Stimulated activated CD4-positive, alpha-beta T cell treated with anti-CD3 and anti-CD28 coated beads, Interleukin-4, amount 100 ng/mL, for 4 hours (primary cell): ENCODE results near the gene CNR2.
"Not testable (repeated sequence)": the region's sequence is repeated elsewhere in the genome, so short reads cannot be mapped to it uniquely, and the experiment has no call there.

Source experiments
- DNase-seq, 2 experiments: peaks; one replicate each; pipeline ENCODE4 v3.0.0-alpha.2; 2020

Gene CNR2

GRCh38 chr1:23827717-23828116 is 85.4 kb downstream of the CNR2 start:
- DNase-seq: no peak

DNA sequence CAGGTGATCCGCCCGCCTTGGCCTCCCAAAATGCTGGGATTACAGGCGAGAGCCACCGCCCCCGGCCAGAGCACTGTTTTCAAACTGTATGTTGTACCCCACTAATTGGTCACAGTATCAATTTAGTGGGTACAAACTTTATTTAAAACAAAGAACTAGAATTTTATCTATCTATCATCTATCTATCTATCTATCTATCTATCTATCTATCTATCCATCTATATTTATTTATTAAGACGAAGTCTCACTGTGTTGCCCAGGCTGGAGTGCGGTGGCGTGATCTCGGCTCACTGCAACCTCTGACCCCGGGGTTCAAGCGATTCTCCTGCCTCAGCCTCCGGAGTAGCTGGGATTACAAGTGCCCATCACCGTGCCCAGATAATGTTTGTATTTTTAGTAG is 86.6 kb downstream of the CNR2 start:
- not testable (repeated sequence) for DNase-seq

- no peak for DNase-seq
Measured at GRCh38 chr1:23825762-23826522, 87.2 kb downstream of the CNR2 start.

DNA sequence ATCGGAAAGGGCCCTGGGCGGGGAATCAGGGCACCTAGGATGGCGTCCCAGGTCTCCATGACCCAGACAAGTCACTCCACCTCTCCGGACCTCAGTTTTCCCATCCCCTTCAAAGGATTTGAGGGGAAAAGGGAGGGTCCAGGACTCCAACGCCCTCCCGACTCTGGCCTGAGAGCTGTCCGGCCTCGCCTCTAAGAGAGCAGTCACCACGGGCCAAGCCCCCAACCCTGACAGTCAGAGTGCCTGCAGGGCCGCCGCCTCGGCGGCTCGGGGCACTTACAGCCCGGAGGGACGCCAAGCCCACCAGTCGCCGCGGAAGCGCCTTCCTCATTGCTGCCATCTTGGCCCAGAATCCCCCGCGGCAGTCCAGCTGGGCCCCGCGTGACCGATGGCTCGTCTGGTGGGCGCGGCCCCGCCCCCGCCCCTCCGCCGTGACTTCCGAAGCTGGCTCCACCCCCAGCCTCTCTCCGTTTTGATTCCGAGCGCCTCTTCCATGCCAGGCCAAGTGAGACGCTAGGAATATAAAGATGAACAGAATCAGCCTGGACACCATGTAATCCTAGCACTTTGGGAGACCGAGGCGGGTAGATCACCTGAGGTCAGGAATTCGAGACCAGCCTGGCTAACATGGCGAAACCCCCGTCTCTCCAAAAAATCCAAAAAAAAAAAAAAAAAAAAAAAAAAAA is 87.9 kb downstream of the CNR2 start, which contains the start of gene HMGCL:
HMGCL (minus strand) TSS at position 354 of the 686 bp plus-strand sequence; CDS start at position 340, 14 bp downstream.
- DNase-seq: peak; percentile 85 to 86

DNA sequence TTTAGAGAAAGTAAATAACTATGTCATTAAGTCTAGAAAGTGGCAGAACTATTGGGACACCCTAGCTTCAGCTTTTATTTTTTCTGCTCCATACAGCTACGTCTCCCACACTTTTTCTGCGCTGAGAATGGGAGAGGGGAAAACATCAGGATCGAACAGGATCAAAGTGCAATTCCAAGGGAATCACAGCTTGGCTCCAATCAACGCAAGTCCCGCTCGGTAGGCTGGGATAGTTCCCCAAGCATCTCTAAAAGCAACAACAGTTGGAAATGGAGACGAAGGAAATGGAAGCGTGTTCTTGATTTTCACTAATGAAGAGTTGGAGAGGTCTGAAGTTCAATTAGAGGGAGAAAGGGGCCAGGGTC is 88.5 kb downstream of the CNR2 start:
- DNase-seq: no peak

DNA sequence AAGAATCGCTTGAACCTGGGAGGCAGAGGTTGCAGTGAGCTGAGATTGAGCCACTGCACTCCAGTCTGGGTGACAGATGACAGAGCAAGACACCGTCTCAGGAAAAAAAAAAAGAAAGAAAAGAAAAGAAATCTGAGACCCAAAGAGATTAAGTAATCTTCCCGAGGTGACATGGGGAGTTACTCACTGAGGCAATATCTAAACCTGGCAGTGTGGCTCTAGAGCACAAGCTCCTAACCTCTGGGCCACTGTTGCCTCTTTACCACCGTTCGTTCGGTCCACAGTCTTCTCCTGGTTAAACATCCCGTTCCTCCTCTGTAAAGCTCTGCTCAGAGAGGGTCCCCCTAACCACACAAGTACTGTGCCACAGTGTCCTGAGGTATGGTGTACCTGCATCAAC is 89.4 kb downstream of the CNR2 start:
- no peak for DNase-seq
